SH-SY5Y (cell line): Measurements from ENCODE around the gene TCAF1.

Experiments
- GATA2 ChIP-seq: IDR thresholded peaks from 2 replicates; pipeline ENCODE4 v1.6.1; 2011; ENCODE audit warnings: mild to moderate bottlenecking, low read depth, low read length
- GATA3 ChIP-seq: IDR thresholded peaks from 2 replicates; pipeline ENCODE4 v1.6.1; 2011; ENCODE audit warnings: low read depth, mild to moderate bottlenecking, low read length, moderate library complexity

- TF ChIP-seq GATA2 (no peak), GATA3 (no peak)
Observed at GRCh38 chr7:143889068-143889467, 12.9 kb downstream of the TCAF1 start.
